HG03139 (cell line): ENCODE data around the gene GPRIN3.

ENCODE experiments used
- ATAC-seq: cut with Tn5 transposase; IDR thresholded peaks from one replicate; pipeline ENCODE4 v1.9.1; 2021; ENCODE audit not compliant: unreplicated experiment

The GPRIN3 gene

GRCh38 chr4:89293299-89293698 is 14.3 kb downstream of the GPRIN3 start:
- ATAC-seq: no peak

- no peak for ATAC-seq
Measured at GRCh38 chr4:89290727-89291516, 16.7 kb downstream of the GPRIN3 start.

GRCh38 chr4:89289312-89289711 is 18.3 kb downstream of the GPRIN3 start:
- no peak for ATAC-seq

GRCh38 chr4:89288430-89288829 is 19.2 kb downstream of the GPRIN3 start:
- ATAC-seq: no peak

GRCh38 chr4:89287945-89288344 is 19.7 kb downstream of the GPRIN3 start:
- no peak for ATAC-seq

GRCh38 chr4:89285745-89286144 is 21.9 kb downstream of the GPRIN3 start:
- peak; percentile 61 for ATAC-seq

- ATAC-seq: no peak
Measured at GRCh38 chr4:89284828-89285227, 22.8 kb downstream of the GPRIN3 start.

- ATAC-seq: no peak
Measured at GRCh38 chr4:89284020-89284424, 23.6 kb downstream of the GPRIN3 start.

- ATAC-seq: no peak
Measured at GRCh38 chr4:89283226-89284009, 24.2 kb downstream of the GPRIN3 start.

- ATAC-seq: no peak
Measured at GRCh38 chr4:89279385-89279784, 28.2 kb downstream of the GPRIN3 start.

- no peak for ATAC-seq
Measured at GRCh38 chr4:89277412-89277811, 30.2 kb downstream of the GPRIN3 start.

- no peak for ATAC-seq
Measured at GRCh38 chr4:89276296-89276695, 31.3 kb downstream of the GPRIN3 start.

GRCh38 chr4:89275587-89275986 is 32.0 kb downstream of the GPRIN3 start:
- no peak for ATAC-seq

- no peak for ATAC-seq
Measured at GRCh38 chr4:89273741-89274141, 33.9 kb downstream of the GPRIN3 start.

- no peak for ATAC-seq
Measured at GRCh38 chr4:89270792-89271191, 36.8 kb downstream of the GPRIN3 start.

- ATAC-seq: no peak
Measured at GRCh38 chr4:89269121-89269666, 38.4 kb downstream of the GPRIN3 start.

- no peak for ATAC-seq
Measured at GRCh38 chr4:89268679-89269078, 38.9 kb downstream of the GPRIN3 start.

GRCh38 chr4:89267846-89268245 is 39.8 kb downstream of the GPRIN3 start:
- no peak for ATAC-seq

- ATAC-seq: no peak
Measured at GRCh38 chr4:89267392-89267791, 40.2 kb downstream of the GPRIN3 start.

- no peak for ATAC-seq
Measured at GRCh38 chr4:89266128-89266527, 41.5 kb downstream of the GPRIN3 start.

GRCh38 chr4:89263265-89263664 is 44.3 kb downstream of the GPRIN3 start:
- no peak for ATAC-seq
